Tibial nerve (tissue), 4 donors: ENCODE data around the gene LTB4R. TPM values are rescaled to one million over a fixed set of nuclear protein-coding genes. Genes with fewer than 3 reads are reported as not detected.

Experiments used
- DNase-seq, 2 donors: peaks; one replicate each; pipeline ENCODE4 v3.0.0-alpha.2; 2019; ENCODE audit warnings: low spot score in 2 of 2
- H3K27ac ChIP-seq, 4 donors: fragments of 200-600 bp; sonication (generic) in 3 of 4; one replicate each; pipeline ENCODE4 v1.5.1; 2017 to 2019; ENCODE audit warnings: mild to moderate bottlenecking in 1 of 4
- H3K27me3 ChIP-seq, 2 donors: fragments of 200-600 bp; sonication (generic) in 1 of 2; one replicate each; pipeline versions ENCODE4 v1.5.1 to v1.6.0; 2017 to 2019
- H3K36me3 ChIP-seq, 3 donors: fragments of 200-600 bp; sonication (generic); one replicate each; pipeline ENCODE4 v1.5.1; 2018 to 2019
- H3K4me1 ChIP-seq, 4 donors: fragments of 200-600 bp; sonication (generic) in 3 of 4; one replicate each; pipeline ENCODE4 v1.5.1; 2017 to 2019
- H3K4me3 ChIP-seq, 4 donors: fragments of 200-600 bp; sonication (generic) in 3 of 4; one replicate each; pipeline ENCODE4 v1.5.1; 2017 to 2019; ENCODE audit warnings: mild to moderate bottlenecking in 1 of 4, moderate library complexity in 1 of 4
- H3K9me3 ChIP-seq, 4 donors: fragments of 200-600 bp; sonication (generic) in 3 of 4; one replicate each; pipeline ENCODE4 v1.5.1; 2017 to 2019
- EP300 ChIP-seq, 2 donors: sonication (generic); formaldehyde crosslinking; IDR thresholded peaks; one replicate each; pipeline ENCODE4 v1.6.1; 2017; ENCODE audit warnings: antibody characterized with exemption in 2 of 2, mild to moderate bottlenecking in 1 of 2
- POLR2A ChIP-seq, 2 donors: fragments of 450-650 bp; IDR thresholded peaks; one replicate each; pipeline ENCODE4 v1.6.1; 2017; ENCODE audit warnings: antibody characterized with exemption in 2 of 2, mild to moderate bottlenecking in 2 of 2, moderate library complexity in 2 of 2
- WGBS, 2 donors: methylation state at CpG; one replicate each; pipeline ENCODE4 v1.1.5; 2018; 5-methylcytosine and 5-hydroxymethylcytosine counted together
- total RNA-seq, 4 donors: library from RNA; depleted of rRNA; stranded (reverse); fragments of >200 nt; gene quantifications; one replicate each; pipeline ENCODE4 v1.1.0, GENCODE V29; 2016
- TF ChIP-seq, protein P1 (sequence below), 5 experiments: fragments of 200-600 bp in 3 of 5; fragments of 450-650 bp in 2 of 5; sonication (generic) in 3 of 5; IDR thresholded peaks; one replicate each; pipeline ENCODE4 v1.5.1; 2016 to 2019; ENCODE audit warnings: antibody characterized with exemption in 5 of 5, mild to moderate bottlenecking in 3 of 5, moderate library complexity in 2 of 5

LTB4R gene
- total RNA-seq, 4 donors from 2014 or later = 8.4 to 14.4 (median 11.8) TPM

GRCh38 chr14:24361326-24361725 is 50.0 kb downstream of the LTB4R start:
- H3K4me1 ChIP-seq = peaks cover 0 to 16% (median 5%) of the 10 kb centered on the region in 4 donors
- no peak for TF ChIP-seq POLR2A (IDR thresholded peaks at IDR 0.05)
- TF ChIP-seq, protein P1, sequence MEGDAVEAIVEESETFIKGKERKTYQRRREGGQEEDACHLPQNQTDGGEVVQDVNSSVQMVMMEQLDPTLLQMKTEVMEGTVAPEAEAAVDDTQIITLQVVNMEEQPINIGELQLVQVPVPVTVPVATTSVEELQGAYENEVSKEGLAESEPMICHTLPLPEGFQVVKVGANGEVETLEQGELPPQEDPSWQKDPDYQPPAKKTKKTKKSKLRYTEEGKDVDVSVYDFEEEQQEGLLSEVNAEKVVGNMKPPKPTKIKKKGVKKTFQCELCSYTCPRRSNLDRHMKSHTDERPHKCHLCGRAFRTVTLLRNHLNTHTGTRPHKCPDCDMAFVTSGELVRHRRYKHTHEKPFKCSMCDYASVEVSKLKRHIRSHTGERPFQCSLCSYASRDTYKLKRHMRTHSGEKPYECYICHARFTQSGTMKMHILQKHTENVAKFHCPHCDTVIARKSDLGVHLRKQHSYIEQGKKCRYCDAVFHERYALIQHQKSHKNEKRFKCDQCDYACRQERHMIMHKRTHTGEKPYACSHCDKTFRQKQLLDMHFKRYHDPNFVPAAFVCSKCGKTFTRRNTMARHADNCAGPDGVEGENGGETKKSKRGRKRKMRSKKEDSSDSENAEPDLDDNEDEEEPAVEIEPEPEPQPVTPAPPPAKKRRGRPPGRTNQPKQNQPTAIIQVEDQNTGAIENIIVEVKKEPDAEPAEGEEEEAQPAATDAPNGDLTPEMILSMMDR (IDR thresholded peaks at IDR 0.05) = no peak
- no peak for TF ChIP-seq EP300 (IDR thresholded peaks at IDR 0.05)

GRCh38 chr14:24362241-24362960 is 51.1 kb downstream of the LTB4R start:
- no peak for DNase-seq
- Histone ChIP-seq H3K4me3 (no peak overlapping the region), H3K4me1 (peaks cover 0 to 24% (median 7%) of the 10 kb centered on the region in 4 donors), H3K27me3 (no peaks in the 10 kb centered on the region), H3K27ac (no peak overlapping the region), H3K9me3 (no peaks in the 10 kb centered on the region), H3K36me3 (no peaks in the 10 kb centered on the region)
- no peak for TF ChIP-seq EP300 (IDR thresholded peaks at IDR 0.05)
- TF ChIP-seq, protein P1 (IDR thresholded peaks at IDR 0.05) = no peak
- TF ChIP-seq POLR2A (IDR thresholded peaks at IDR 0.05) = no peak
- 38 to 54% methylated on average over 2 of the region's 2 CpGs for WGBS, 2 donors

More at GRCh38 chr14:24361326-24361725, 50.0 kb downstream of the LTB4R start:
- DNase-seq = no peak
- Histone ChIP-seq H3K4me3 (no peak overlapping the region), H3K9me3 (no peaks in the 10 kb centered on the region), H3K27ac (no peak overlapping the region), H3K27me3 (no peaks in the 10 kb centered on the region), H3K36me3 (no peaks in the 10 kb centered on the region)
- WGBS, 2 donors = 61 to 67% methylated on average over 2 of the region's 2 CpGs

GRCh38 chr14:24363401-24363800 is 52.1 kb downstream of the LTB4R start:
- Histone ChIP-seq H3K27ac (no peak overlapping the region), H3K27me3 (no peaks in the 10 kb centered on the region), H3K4me3 (no peak overlapping the region), H3K9me3 (no peaks in the 10 kb centered on the region), H3K4me1 (peaks cover 0 to 34% (median 11%) of the 10 kb centered on the region in 4 donors), H3K36me3 (no peaks in the 10 kb centered on the region)
- TF ChIP-seq, protein P1 (IDR thresholded peaks at IDR 0.05) = no peak
- no peak for TF ChIP-seq POLR2A (IDR thresholded peaks at IDR 0.05)
- no peak for TF ChIP-seq EP300 (IDR thresholded peaks at IDR 0.05)
- WGBS, 2 donors = 88% methylated on average over 5 of the region's 5 CpGs
- DNase-seq = no peak

- peaks cover 0 to 45% (median 11%) of the 10 kb centered on the region in 4 donors for H3K4me1 ChIP-seq
Measured at GRCh38 chr14:24364841-24365240, 53.5 kb downstream of the LTB4R start.

More at GRCh38 chr14:24364841-24365240, 53.5 kb downstream of the LTB4R start:
- H3K36me3 ChIP-seq = no peaks in the 10 kb centered on the region
- DNase-seq = no peak
- no peaks in the 10 kb centered on the region for H3K27me3 ChIP-seq
- no peaks in the 10 kb centered on the region for H3K9me3 ChIP-seq
- H3K27ac ChIP-seq = peak overlapping the region in 2 of 4 donors; percentile 0 to 94
- TF ChIP-seq, protein P1 (IDR thresholded peaks at IDR 0.05) = no peak
- TF ChIP-seq POLR2A (IDR thresholded peaks at IDR 0.05) = no peak
- H3K4me3 ChIP-seq = no peak overlapping the region
- 52 to 58% methylated on average over 1 of the region's 1 CpG for WGBS, 2 donors
